K562 (cell line): Measurements from ENCODE around the gene KTI12. TPM values are rescaled to one million over a fixed set of nuclear protein-coding genes. Genes with fewer than 3 reads are reported as not detected.
"Not testable (repeated sequence)": the region's sequence is repeated elsewhere in the genome, so short reads cannot be mapped to it uniquely, and the experiment has no call there.

Experiments used
- ATAC-seq: fragments of 200-7000 bp; cut with Tn5 transposase; 3 replicates; pipeline ENCODE4 v1.9.1; 2020; ENCODE audit warnings: moderate library complexity
- BruUV-seq: library from RNA; stranded (reverse); fragments of 400-500 nt; replicated peaks from 2 replicates; lab custom pipeline; 2021; lab: Mats Ljungman, UMichigan
- CTCF ChIA-PET: fragments of 300-600 bp; formaldehyde crosslinking; extraction: SDS; loops from one replicate; lab custom pipeline; 2021; ENCODE audit warnings: low intra/inter-chr PET ratio; lab: Yijun Ruan, JAX
- POLR2A ChIA-PET: fragments of 300-600, 350-650 bp; sonication (Branson Sonifier 250); formaldehyde crosslinking; extraction: SDS; loops from one replicate; lab custom pipeline; 2021; ENCODE audit warnings: antibody characterized with exemption, inconsistent platforms; lab: Yijun Ruan, JAX
- DNase-seq, 4 experiments: peaks; one replicate each; pipeline versions ENCODE4 v3.0.0 to v3.0.0-alpha.2; 2011 to 2018; ENCODE audit warnings: low spot score in 3 of 4, mixed read lengths in 3 of 4; ENCODE audit errors: extremely low read depth in 1 of 4
- FAIRE-seq: peaks from 2 replicates; lab custom pipeline; 2011; peaks lifted over from hg19 to GRCh38; lab: Jason Lieb, UNC
- H2AFZ ChIP-seq: 2 replicates; pipeline ENCODE4 v1.6.0; 2011; ENCODE audit warnings: low read depth, low read length, control low read depth, inconsistent platforms
- H3K27ac ChIP-seq: fragments of 200-600 bp; 3 replicates; pipeline ENCODE4 v1.8.0; 2011; ENCODE audit warnings: low read depth, mild to moderate bottlenecking, control low read depth, inconsistent platforms, low read length, moderate library complexity, mixed read lengths; ENCODE audit errors: extremely low read depth
- H3K27me3 ChIP-seq, 2 experiments: fragments of 300-600 bp in 1 of 2; 2 replicates in 1 of 2; 3 replicates in 1 of 2; pipeline versions ENCODE4 v1.6.0 to v1.8.0; 2011; ENCODE audit warnings: inconsistent platforms in 2 of 2, low read length in 2 of 2, mild to moderate bottlenecking in 1 of 2, mixed read lengths in 1 of 2, moderate library complexity in 1 of 2; ENCODE audit not compliant: control insufficient read depth in 2 of 2, insufficient read depth in 2 of 2
- H3K36me3 ChIP-seq: fragments of 300-600 bp; 3 replicates; pipeline ENCODE4 v1.8.0; 2011; ENCODE audit warnings: mild to moderate bottlenecking, low read length, inconsistent platforms; ENCODE audit not compliant: control insufficient read depth, insufficient read depth
- H3K4me1 ChIP-seq, 2 experiments: fragments of 200-600 bp in 1 of 2; replicated peaks in 1 of 2; 2 replicates in 1 of 2; 3 replicates in 1 of 2; pipeline versions ENCODE4 v1.5.1 to v1.8.0; 2011; ENCODE audit warnings: inconsistent platforms in 2 of 2, low read length in 2 of 2, mild to moderate bottlenecking in 1 of 2, mixed read lengths in 1 of 2, moderate library complexity in 1 of 2; ENCODE audit not compliant: control insufficient read depth in 2 of 2, insufficient read depth in 2 of 2
- H3K4me2 ChIP-seq: 2 replicates; pipeline ENCODE4 v1.6.1; 2011; ENCODE audit warnings: low read length, control low read depth, inconsistent platforms, mixed read lengths; ENCODE audit not compliant: insufficient read depth
- H3K4me3 ChIP-seq: fragments of 200-600 bp; sonication (generic), shearing (Covaris generic); 2 replicates; pipeline ENCODE4 v1.5.1; 2016; ENCODE audit warnings: control low read depth, inconsistent platforms
- H3K79me2 ChIP-seq: fragments of 200-600 bp; 3 replicates; pipeline ENCODE4 v1.8.0; 2011; ENCODE audit warnings: low read length, inconsistent platforms; ENCODE audit not compliant: control insufficient read depth, insufficient read depth
- H3K9ac ChIP-seq, 2 experiments: 2 replicates each; pipeline versions ENCODE4 v1.6.0 to v1.6.1; 2011; ENCODE audit warnings: low read depth in 2 of 2, low read length in 2 of 2, control low read depth in 1 of 2, inconsistent platforms in 1 of 2, mild to moderate bottlenecking in 1 of 2, mixed read lengths in 1 of 2; ENCODE audit not compliant: insufficient read depth in 1 of 2
- H3K9me1 ChIP-seq: one replicate; pipeline ENCODE4 v1.6.0; 2011; ENCODE audit warnings: inconsistent platforms, mild to moderate bottlenecking, low read length, moderate library complexity; ENCODE audit not compliant: control insufficient read depth, insufficient read depth
- H3K9me3 ChIP-seq: replicated peaks from 2 replicates; pipeline ENCODE4 v1.5.1; 2011; ENCODE audit warnings: low read depth, low read length, inconsistent platforms; ENCODE audit not compliant: control insufficient read depth, insufficient read depth
- H4K20me1 ChIP-seq: replicated peaks from 2 replicates; pipeline ENCODE4 v1.6.1; 2011; ENCODE audit warnings: low read length, inconsistent platforms, mixed read lengths; ENCODE audit not compliant: control insufficient read depth, insufficient read depth
- SNIP1 ChIP-seq: fragments of 450-650 bp; IDR thresholded peaks from 2 replicates; pipeline ENCODE4 v1.7.1; 2017; ENCODE audit warnings: low read depth, mild to moderate bottlenecking
- WGBS: fragments of 100-300 bp; shearing (Covaris generic); methylation state at CpG from one replicate; pipeline ENCODE4 v1.1.6; 2016; ENCODE audit warnings: low coverage, mixed read lengths; ENCODE audit not compliant: insufficient coverage; ENCODE audit errors: missing lambda C conversion rate; 5-methylcytosine and 5-hydroxymethylcytosine counted together
- in situ Hi-C: fragments of 300-500 bp; cut with MboI; formaldehyde crosslinking; loops from 4 replicates; pipeline ENCODE4 v1.15.0; 2018; ENCODE audit warnings: inconsistent platforms, mixed read lengths
- intact Hi-C: fragments of 100-400 bp; cut with micrococcal nuclease; formaldehyde crosslinking; loops from 2 replicates; pipeline ENCODE4 v1.14.2; 2022
- polyA plus RNA-seq, 8 experiments: library from polyadenylated mRNA; depleted of rRNA in 4 of 8; stranded (reverse) in 5 of 8; unstranded in 3 of 8; fragments of >200 nt; fragmentation: Nextera tagmentation in 2 of 8; fragmentation: Illumina TruSeq in 1 of 8; extraction: Ambion mirVana in 2 of 8; extraction: Trizol in 1 of 8; gene quantifications; 2 replicates each; pipeline versions ENCODE4 v1.2.1 to v1.2.3, GENCODE V29; 2011 to 2014; ENCODE audit warnings: inconsistent platforms in 1 of 8, missing spikeins in 1 of 8
- total RNA-seq, 7 experiments: library from RNA; depleted of rRNA in 6 of 7; stranded (reverse); fragments of >200 nt in 6 of 7; fragmentation: Illumina TruSeq in 2 of 7; extraction: Trizol in 2 of 7; gene quantifications; 2 replicates each; pipeline versions ENCODE4 v1.2.1 to v1.2.3, GENCODE V29; 2011 to 2021; ENCODE audit warnings: low replicate concordance in 1 of 7
- TF ChIP-seq, protein P1 (sequence below): fragments of 200-400 bp; formaldehyde crosslinking; IDR thresholded peaks from 2 replicates; pipeline ENCODE4 v1.6.1; 2017; ENCODE audit warnings: mild to moderate bottlenecking, low read depth, low read length, moderate library complexity

KTI12 gene
- total and polyA plus RNA-seq, 9 of the 15 experiments (the other 6 are each of a cell fraction or from before 2014, with no cell fraction given), result 3.1 to 22.8 (median 11.6) TPM

GRCh38 chr1:52028839-52029238, 4.8 kb downstream of the KTI12 start:
- H3K9me1 ChIP-seq, H2AFZ ChIP-seq, FAIRE-seq, BruUV-seq, H3K4me3 ChIP-seq, H3K4me2 ChIP-seq, H3K9ac ChIP-seq, H3K9me3 ChIP-seq, ATAC-seq, DNase-seq, CTCF ChIA-PET, in situ Hi-C loops, H3K27ac ChIP-seq, intact Hi-C loops, H3K27me3 ChIP-seq: not testable (repeated sequence)
- Histone ChIP-seq H4K20me1 (peaks cover 17% of the 10 kb centered on the region), H3K36me3 (peaks cover 55% of the 10 kb centered on the region), H3K4me1 (peaks cover 12 to 17% of the 10 kb centered on the region in 2 experiments; a peak in 4 of 5 replicates), H3K79me2 (peaks cover 35% of the 10 kb centered on the region)
- POLR2A ChIA-PET, result interaction anchor here (0.6 to 2.0 kb wide), 2 partner anchors 8 to 1060 kb away, joined by 3 to 7 read pairs; no protein-coding TSS in a partner anchor
- 84% methylated on average over 5 of the region's 5 CpGs for WGBS

DNA sequence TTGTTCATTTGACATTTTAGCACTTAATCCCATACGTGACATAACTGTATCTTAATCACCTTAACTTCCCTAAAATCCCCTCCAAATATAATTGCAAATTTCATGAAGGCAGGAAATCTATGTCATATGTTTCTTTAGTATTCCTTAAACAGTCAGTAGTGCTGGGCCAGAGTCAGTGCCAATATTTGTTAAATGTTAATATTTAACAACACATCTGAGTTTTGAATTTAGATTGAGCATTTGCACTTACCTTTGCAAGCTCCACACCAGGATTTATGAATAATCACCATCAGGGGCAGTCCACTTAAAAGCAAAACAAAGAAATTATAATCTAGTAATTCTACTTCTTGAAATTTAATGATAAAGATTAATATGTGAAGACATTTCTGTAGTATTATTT, 5.3 kb downstream of the KTI12 start:
- no peak overlapping the region for H3K4me2 ChIP-seq
- no peak overlapping the region for H3K27ac ChIP-seq
- H4K20me1 ChIP-seq, result peaks cover 17% of the 10 kb centered on the region
- ChIA-PET CTCF (no interaction called here), POLR2A (interaction anchor here (0.5 to 2.0 kb wide), 4 partner anchors 8 to 625 kb away, joined by 3 to 7 read pairs (median 3); no protein-coding TSS in a partner anchor)
- H3K9me3 ChIP-seq, result no peaks in the 10 kb centered on the region
- no peak for ATAC-seq
- peaks cover 30% of the 10 kb centered on the region for H3K79me2 ChIP-seq
- no peak for DNase-seq
- intact Hi-C loops, result no loop called here
- H3K4me1 ChIP-seq, result peaks cover 12 to 14% of the 10 kb centered on the region in 2 experiments; a peak in 4 of 5 replicates
- no peaks in the 10 kb centered on the region for H3K9me1 ChIP-seq
- no peak overlapping the region for H3K4me3 ChIP-seq
- in situ Hi-C loops, result no loop called here
- WGBS, result 88% methylated on average over 1 of the region's 1 CpG
- no peak overlapping the region for H3K9ac ChIP-seq
- no peak overlapping the region for H2AFZ ChIP-seq
- no peak for FAIRE-seq
- no peak for TF ChIP-seq SNIP1
- TF ChIP-seq, protein P1, sequence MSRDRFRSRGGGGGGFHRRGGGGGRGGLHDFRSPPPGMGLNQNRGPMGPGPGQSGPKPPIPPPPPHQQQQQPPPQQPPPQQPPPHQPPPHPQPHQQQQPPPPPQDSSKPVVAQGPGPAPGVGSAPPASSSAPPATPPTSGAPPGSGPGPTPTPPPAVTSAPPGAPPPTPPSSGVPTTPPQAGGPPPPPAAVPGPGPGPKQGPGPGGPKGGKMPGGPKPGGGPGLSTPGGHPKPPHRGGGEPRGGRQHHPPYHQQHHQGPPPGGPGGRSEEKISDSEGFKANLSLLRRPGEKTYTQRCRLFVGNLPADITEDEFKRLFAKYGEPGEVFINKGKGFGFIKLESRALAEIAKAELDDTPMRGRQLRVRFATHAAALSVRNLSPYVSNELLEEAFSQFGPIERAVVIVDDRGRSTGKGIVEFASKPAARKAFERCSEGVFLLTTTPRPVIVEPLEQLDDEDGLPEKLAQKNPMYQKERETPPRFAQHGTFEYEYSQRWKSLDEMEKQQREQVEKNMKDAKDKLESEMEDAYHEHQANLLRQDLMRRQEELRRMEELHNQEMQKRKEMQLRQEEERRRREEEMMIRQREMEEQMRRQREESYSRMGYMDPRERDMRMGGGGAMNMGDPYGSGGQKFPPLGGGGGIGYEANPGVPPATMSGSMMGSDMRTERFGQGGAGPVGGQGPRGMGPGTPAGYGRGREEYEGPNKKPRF, result no peak
- BruUV-seq, result no TSS peak
- no peaks in the 10 kb centered on the region for H3K27me3 ChIP-seq
- H3K36me3 ChIP-seq, result peaks cover 60% of the 10 kb centered on the region
